Fibroblast of the aortic adventitia (primary cell): ENCODE results near the gene HS2ST1. TPM values are rescaled to one million over a fixed set of nuclear protein-coding genes. Genes with fewer than 3 reads are reported as not detected.

ENCODE experiments used
- DNase-seq: peaks from one replicate; pipeline ENCODE4 v3.0.0-alpha.2; 2010; ENCODE audit warnings: low read depth
- H3K4me3 ChIP-seq: 2 replicates; pipeline ENCODE4 v1.5.1; 2011; ENCODE audit warnings: low read depth, mild to moderate bottlenecking, control low read depth, low read length, moderate library complexity
- total RNA-seq: library from RNA; depleted of rRNA; stranded (reverse); fragments of >200 nt; gene quantifications from 2 replicates; pipeline ENCODE4 v1.2.3, GENCODE V29; 2012; ENCODE audit warnings: low replicate concordance
- TF ChIP-seq, protein P1 (sequence below): IDR thresholded peaks from 2 replicates; pipeline ENCODE4 v1.5.1; 2011; ENCODE audit warnings: mild to moderate bottlenecking, low read length, control low read depth, inconsistent platforms; ENCODE audit not compliant: insufficient read depth

HS2ST1 gene
- total RNA-seq, 1 donor, result 51.0 TPM

DNA sequence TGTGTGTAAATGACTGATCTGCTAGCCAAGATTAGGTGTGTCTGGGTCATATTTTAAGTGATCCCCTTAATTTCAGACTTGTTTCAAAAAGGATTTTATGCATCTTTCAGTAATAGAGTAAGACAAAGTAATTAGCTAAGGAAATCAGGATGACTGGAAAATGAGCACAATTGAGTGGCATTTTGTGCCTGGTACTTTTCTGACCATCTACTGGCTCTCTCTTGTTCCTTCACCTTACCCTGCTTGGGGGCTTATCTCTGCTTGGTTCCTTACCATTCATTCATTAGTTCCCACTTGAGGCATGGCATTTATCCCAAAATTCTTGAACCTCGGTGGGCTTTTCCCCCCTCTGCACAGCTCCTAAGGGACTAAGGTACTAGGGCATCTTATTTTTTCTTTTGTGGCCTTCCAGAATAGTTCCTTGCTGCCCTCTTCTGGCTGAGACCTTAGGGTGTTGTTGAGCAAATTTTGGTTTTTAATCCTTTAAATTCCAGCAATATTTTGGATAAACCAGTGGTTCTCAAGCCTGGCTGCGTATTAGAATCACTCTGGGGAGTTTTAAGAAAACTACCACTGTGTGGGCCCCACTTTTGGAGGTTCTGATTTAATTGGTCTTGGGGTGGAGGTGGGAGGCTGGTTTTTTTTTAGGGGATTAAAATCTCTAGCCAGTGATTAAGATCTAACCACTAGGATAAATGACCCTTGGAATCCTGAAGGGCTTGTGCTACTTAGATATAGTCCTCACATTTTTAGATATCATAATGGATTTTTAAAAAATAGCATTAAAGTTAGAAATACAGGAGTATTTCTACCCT, 50.8 kb downstream of the HS2ST1 start:
- DNase-seq, result peak; percentile 74
- no peak overlapping the region for H3K4me3 ChIP-seq
- TF ChIP-seq, protein P1, sequence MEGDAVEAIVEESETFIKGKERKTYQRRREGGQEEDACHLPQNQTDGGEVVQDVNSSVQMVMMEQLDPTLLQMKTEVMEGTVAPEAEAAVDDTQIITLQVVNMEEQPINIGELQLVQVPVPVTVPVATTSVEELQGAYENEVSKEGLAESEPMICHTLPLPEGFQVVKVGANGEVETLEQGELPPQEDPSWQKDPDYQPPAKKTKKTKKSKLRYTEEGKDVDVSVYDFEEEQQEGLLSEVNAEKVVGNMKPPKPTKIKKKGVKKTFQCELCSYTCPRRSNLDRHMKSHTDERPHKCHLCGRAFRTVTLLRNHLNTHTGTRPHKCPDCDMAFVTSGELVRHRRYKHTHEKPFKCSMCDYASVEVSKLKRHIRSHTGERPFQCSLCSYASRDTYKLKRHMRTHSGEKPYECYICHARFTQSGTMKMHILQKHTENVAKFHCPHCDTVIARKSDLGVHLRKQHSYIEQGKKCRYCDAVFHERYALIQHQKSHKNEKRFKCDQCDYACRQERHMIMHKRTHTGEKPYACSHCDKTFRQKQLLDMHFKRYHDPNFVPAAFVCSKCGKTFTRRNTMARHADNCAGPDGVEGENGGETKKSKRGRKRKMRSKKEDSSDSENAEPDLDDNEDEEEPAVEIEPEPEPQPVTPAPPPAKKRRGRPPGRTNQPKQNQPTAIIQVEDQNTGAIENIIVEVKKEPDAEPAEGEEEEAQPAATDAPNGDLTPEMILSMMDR, result peak; percentile 81

DNA sequence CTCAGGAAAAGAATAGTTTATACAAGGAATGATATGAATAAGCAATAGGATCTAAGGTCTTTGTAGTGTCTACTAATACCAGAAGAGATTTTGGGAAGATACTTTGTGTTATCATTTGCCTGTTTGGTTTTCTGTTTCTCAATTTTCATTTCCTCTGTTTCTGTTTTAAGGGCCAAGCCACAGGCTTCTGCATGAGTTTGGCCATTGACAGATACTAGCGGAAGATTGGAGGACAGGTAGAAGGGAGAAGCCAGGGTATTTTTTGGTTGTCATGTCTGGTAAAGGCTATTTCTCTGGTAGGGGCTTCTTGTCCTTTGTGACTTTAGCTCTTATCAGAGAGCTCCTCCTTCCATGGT, 51.4 kb downstream of the HS2ST1 start:
- no peak for DNase-seq
- TF ChIP-seq, protein P1, result no peak
- H3K4me3 ChIP-seq, result no peak overlapping the region

- no peak for DNase-seq
- H3K4me3 ChIP-seq, result no peak overlapping the region
- TF ChIP-seq, protein P1, result no peak
Observed at GRCh38 chr1:86970938-86971337, 56.5 kb downstream of the HS2ST1 start.

DNA sequence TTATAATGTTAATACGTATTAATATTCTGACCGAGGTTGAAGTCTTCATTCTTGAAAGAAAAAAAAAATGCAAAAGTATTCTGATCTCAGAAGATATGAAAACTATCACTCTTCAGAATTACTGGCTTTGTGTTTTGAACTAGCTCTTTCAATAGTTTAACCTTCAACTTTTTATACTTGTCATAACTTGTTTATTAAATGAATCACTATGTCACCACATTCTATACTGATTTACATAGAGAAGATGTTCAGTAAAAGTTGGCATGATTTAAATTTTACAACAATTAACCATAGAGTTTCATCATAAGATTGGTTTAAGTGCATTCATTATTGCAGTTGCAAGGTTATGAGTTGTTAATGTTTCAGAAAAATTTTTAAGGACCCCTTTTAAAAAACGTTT, 57.3 kb downstream of the HS2ST1 start:
- TF ChIP-seq, protein P1, result no peak
- H3K4me3 ChIP-seq, result no peak overlapping the region
- no peak for DNase-seq

DNA sequence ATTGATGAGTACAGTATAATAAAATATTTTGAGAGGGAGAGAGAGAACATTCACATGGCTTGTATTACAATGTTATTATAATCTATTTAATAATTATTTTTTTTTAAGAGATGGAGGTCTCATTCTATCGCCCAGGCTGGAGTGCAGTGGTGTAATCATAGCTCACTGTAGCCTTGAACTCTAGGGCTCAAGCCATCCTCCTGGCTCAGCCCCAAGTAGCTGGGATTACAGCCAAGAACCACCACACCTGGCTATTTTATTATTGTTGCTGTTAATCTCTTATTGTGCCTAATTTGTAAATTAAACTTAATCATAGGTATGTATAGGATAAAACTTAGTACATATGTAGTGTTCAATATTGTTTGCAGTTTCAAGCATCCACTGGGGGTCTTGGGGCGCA, 57.8 kb downstream of the HS2ST1 start:
- no peak overlapping the region for H3K4me3 ChIP-seq
- TF ChIP-seq, protein P1, result no peak
- DNase-seq, result no peak

DNA sequence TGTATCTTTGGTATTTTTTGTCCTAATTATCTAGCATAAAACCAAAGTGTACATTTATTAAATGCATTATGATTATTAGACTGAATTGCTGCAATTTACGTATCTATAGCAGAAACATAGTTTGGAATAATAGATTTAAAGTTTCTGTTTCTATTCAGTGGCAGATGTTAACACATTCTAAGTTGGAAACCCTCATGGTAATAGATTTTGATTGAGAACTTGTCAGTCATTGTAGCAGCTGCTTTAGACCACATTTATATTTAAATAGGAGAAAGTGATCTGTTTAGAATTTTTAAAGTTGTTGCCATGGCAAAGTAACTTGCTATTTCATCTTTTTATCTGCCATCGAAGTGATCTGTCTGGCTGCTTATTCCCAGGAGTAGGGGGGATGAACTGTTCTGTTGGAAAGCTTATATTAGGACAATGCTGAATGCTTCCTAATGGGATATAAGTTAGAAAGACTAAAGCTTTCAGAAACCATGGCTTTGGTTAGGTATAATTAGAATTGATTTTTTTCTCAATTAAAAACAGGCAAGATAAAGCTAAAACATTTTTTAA, 61.6 kb downstream of the HS2ST1 start:
- TF ChIP-seq, protein P1, result no peak
- DNase-seq, result no peak
- H3K4me3 ChIP-seq, result no peak overlapping the region
